ENCODE measurements around the gene TFIP11.
A peak's percentile ranks its signal among the peaks of the same experiment; 100 is the strongest.

Gene TFIP11

DNA sequence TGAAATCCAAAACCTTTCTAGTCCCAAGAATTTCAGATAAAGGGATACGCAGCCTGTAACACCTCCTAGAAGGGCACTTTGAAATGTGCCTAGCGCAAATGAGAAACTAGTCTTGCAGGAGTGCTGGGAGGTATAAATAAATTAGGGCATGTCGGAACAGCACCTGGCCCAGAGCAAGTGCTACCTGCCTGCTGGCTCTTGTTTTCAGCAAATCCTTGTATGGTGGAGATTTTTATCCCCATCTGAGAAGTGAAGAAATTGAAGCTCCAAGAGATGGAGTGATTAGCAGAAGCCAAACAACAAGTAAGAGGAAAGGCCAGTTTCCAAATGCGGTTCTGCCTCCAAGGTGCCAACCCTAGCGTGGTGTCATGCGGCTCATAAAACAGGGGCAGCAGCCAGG is 36.7 kb upstream of the TFIP11 start (continued):
- TF ChIP-seq, protein P1, sequence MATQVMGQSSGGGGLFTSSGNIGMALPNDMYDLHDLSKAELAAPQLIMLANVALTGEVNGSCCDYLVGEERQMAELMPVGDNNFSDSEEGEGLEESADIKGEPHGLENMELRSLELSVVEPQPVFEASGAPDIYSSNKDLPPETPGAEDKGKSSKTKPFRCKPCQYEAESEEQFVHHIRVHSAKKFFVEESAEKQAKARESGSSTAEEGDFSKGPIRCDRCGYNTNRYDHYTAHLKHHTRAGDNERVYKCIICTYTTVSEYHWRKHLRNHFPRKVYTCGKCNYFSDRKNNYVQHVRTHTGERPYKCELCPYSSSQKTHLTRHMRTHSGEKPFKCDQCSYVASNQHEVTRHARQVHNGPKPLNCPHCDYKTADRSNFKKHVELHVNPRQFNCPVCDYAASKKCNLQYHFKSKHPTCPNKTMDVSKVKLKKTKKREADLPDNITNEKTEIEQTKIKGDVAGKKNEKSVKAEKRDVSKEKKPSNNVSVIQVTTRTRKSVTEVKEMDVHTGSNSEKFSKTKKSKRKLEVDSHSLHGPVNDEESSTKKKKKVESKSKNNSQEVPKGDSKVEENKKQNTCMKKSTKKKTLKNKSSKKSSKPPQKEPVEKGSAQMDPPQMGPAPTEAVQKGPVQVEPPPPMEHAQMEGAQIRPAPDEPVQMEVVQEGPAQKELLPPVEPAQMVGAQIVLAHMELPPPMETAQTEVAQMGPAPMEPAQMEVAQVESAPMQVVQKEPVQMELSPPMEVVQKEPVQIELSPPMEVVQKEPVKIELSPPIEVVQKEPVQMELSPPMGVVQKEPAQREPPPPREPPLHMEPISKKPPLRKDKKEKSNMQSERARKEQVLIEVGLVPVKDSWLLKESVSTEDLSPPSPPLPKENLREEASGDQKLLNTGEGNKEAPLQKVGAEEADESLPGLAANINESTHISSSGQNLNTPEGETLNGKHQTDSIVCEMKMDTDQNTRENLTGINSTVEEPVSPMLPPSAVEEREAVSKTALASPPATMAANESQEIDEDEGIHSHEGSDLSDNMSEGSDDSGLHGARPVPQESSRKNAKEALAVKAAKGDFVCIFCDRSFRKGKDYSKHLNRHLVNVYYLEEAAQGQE (tag by site-specific recombination; IDR thresholded peaks at IDR 0.05), result no peak
- no peak for TF ChIP-seq ZBTB48 (tag by site-specific recombination; IDR thresholded peaks at IDR 0.05)

DNA sequence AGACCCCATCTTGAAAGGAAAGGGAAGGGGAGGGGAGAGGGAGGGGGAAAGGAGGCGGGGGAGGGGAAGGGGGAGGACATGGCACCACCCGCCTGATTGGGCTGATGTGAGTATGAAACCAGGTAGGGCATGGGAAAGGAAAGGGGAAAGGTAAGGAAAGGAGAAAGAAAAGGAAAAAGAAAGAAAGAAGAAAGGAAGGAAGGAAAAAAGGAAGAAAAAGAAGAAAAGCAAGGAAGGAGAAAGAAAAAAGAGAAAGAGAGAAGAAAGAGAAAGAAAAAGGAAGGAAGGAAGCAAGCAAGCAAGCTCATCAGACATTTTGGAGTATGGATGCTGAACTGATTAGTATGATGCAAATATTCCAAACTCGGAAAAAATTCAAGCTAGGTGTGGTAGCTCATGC is 36.0 kb upstream of the TFIP11 start:
- ChIA-PET CTCF (interaction anchor here (0.6 kb wide), 1 partner anchor 45 kb away, joined by 3 read pairs; no protein-coding TSS in a partner anchor), POLR2A (no interaction called here)
- no peaks in the 10 kb centered on the region for H3K4me1 ChIP-seq (ENCODE audit: control insufficient read depth, insufficient read depth, low read length)
- no peak overlapping the region for H3K4me3 ChIP-seq (ENCODE audit: low read depth, low read length)
- TF ChIP-seq ZNF266 (tag by site-specific recombination; IDR thresholded peaks at IDR 0.05; ENCODE audit: low read depth) (no peak), ZNF561 (tag by site-specific recombination; IDR thresholded peaks at IDR 0.05; ENCODE audit: borderline replicate concordance) (no peak), PRDM1 (tag by site-specific recombination; IDR thresholded peaks at IDR 0.05) (peak; percentile 92), ZNF366 (tag by site-specific recombination; conservative IDR thresholded peaks at IDR 0.05) (peak; percentile 56)
- no peaks in the 10 kb centered on the region for H3K9me3 ChIP-seq (ENCODE audit: control insufficient read depth, insufficient read depth, low read depth, low read length)
- no peak overlapping the region for H3K27ac ChIP-seq (ENCODE audit: extremely low read depth, low read depth, low read length)
- H3K36me3 ChIP-seq (ENCODE audit: control insufficient read depth in 2 of 2, insufficient read depth in 1 of 2, low read length in 2 of 2), result no peaks in the 10 kb centered on the region

GRCh38 chr22:26547837-26548236 is 35.6 kb upstream of the TFIP11 start:
- POLR2A ChIA-PET, result no interaction called here
- CTCF ChIA-PET, result no interaction called here
- H3K4me1 ChIP-seq (ENCODE audit: control insufficient read depth, insufficient read depth, low read length), result no peaks in the 10 kb centered on the region

DNA sequence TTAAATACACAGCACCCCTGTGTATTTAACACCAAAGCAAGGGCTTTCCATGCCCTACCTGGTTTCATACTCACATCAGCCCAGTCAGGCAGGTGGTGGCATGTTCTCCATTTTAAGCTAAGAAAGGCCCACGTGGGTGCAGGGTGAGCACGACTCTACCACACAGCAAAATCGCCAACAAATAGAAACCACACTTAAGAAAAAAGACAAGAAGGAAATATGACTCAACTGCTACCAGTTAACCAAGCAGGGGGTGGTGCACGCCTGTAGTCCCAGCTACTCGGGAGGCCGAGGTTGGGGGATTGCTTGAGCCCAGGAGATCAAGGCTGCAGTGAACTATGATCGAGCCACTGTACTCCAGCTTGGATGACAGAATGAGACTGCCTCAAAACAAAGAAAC is 35.2 kb upstream of the TFIP11 start:
- ChIA-PET CTCF (no interaction called here), POLR2A (no interaction called here)
- Histone ChIP-seq H3K4me3 (ENCODE audit: low read depth, low read length) (no peak overlapping the region), H3K36me3 (ENCODE audit: control insufficient read depth in 2 of 2, insufficient read depth in 1 of 2, low read length in 2 of 2) (no peaks in the 10 kb centered on the region), H3K4me1 (ENCODE audit: control insufficient read depth, insufficient read depth, low read length) (no peaks in the 10 kb centered on the region), H3K27ac (ENCODE audit: extremely low read depth, low read depth, low read length) (no peak overlapping the region), H3K9me3 (ENCODE audit: control insufficient read depth, insufficient read depth, low read depth, low read length) (no peaks in the 10 kb centered on the region)
- TF ChIP-seq INSM2 (tag by site-specific recombination; IDR thresholded peaks at IDR 0.05), result no peak
- no peak for TF ChIP-seq ZBTB26 (tag by site-specific recombination; optimal IDR thresholded peaks at IDR 0.05)
- no peak for TF ChIP-seq ZEB2 (tag by site-specific recombination; IDR thresholded peaks at IDR 0.05)
- TF ChIP-seq, protein P2, sequence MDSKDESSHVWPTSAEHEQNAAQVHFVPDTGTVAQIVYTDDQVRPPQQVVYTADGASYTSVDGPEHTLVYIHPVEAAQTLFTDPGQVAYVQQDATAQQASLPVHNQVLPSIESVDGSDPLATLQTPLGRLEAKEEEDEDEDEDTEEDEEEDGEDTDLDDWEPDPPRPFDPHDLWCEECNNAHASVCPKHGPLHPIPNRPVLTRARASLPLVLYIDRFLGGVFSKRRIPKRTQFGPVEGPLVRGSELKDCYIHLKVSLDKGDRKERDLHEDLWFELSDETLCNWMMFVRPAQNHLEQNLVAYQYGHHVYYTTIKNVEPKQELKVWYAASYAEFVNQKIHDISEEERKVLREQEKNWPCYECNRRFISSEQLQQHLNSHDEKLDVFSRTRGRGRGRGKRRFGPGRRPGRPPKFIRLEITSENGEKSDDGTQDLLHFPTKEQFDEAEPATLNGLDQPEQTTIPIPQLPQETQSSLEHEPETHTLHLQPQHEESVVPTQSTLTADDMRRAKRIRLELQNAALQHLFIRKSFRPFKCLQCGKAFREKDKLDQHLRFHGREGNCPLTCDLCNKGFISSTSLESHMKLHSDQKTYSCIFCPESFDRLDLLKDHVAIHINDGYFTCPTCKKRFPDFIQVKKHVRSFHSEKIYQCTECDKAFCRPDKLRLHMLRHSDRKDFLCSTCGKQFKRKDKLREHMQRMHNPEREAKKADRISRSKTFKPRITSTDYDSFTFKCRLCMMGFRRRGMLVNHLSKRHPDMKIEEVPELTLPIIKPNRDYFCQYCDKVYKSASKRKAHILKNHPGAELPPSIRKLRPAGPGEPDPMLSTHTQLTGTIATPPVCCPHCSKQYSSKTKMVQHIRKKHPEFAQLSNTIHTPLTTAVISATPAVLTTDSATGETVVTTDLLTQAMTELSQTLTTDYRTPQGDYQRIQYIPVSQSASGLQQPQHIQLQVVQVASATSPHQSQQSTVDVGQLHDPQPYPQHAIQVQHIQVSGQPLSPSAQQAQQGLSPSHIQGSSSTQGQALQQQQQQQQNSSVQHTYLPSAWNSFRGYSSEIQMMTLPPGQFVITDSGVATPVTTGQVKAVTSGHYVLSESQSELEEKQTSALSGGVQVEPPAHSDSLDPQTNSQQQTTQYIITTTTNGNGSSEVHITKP (tag by site-specific recombination; IDR thresholded peaks at IDR 0.05), result no peak
- TF ChIP-seq ZNF140 (tag by site-specific recombination; IDR thresholded peaks at IDR 0.05), result no peak
- no peak for TF ChIP-seq ZNF157 (tag by site-specific recombination; IDR thresholded peaks at IDR 0.05)
- TF ChIP-seq, protein P3, sequence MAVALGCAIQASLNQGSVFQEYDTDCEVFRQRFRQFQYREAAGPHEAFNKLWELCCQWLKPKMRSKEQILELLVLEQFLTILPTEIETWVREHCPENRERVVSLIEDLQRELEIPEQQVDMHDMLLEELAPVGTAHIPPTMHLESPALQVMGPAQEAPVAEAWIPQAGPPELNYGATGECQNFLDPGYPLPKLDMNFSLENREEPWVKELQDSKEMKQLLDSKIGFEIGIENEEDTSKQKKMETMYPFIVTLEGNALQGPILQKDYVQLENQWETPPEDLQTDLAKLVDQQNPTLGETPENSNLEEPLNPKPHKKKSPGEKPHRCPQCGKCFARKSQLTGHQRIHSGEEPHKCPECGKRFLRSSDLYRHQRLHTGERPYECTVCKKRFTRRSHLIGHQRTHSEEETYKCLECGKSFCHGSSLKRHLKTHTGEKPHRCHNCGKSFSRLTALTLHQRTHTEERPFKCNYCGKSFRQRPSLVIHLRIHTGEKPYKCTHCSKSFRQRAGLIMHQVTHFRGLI (tag by site-specific recombination; IDR thresholded peaks at IDR 0.05), result no peak
- no peak for TF ChIP-seq ZNF558 (tag by site-specific recombination; IDR thresholded peaks at IDR 0.05)
- TF ChIP-seq ZNF585B (tag by site-specific recombination; IDR thresholded peaks at IDR 0.05), result no peak

More at GRCh38 chr22:26547837-26548236, 35.6 kb upstream of the TFIP11 start:
- Histone ChIP-seq H3K4me3 (ENCODE audit: low read depth, low read length) (no peak overlapping the region), H3K36me3 (ENCODE audit: control insufficient read depth in 2 of 2, insufficient read depth in 1 of 2, low read length in 2 of 2) (no peaks in the 10 kb centered on the region), H3K9me3 (ENCODE audit: control insufficient read depth, insufficient read depth, low read depth, low read length) (no peaks in the 10 kb centered on the region), H3K27ac (ENCODE audit: extremely low read depth, low read depth, low read length) (no peak overlapping the region)
- TF ChIP-seq ZNF146 (tag by site-specific recombination; IDR thresholded peaks at IDR 0.05) (no peak), ZNF394 (tag by site-specific recombination; IDR thresholded peaks at IDR 0.05; ENCODE audit: borderline replicate concordance) (no peak)
- TF ChIP-seq, protein P3 (tag by site-specific recombination; IDR thresholded peaks at IDR 0.05), result no peak

All from HEK293 (cell line).